Endothelial cell of umbilical vein (primary cell): ENCODE data around the gene PNMA8A. TPM values are rescaled to one million over a fixed set of nuclear protein-coding genes. Genes with fewer than 3 reads are reported as not detected.

ENCODE experiments used
- BruUV-seq: library from RNA; stranded (reverse); fragments of 400-500 nt; replicated peaks from 2 replicates; lab custom pipeline; 2021; lab: Mats Ljungman, UMichigan
- CTCF ChIA-PET: fragments of 300-600, 350-600 bp; sonication (Branson Sonifier 250); formaldehyde crosslinking; loops from one replicate; lab custom pipeline; 2021; ENCODE audit warnings: antibody characterized with exemption, inconsistent platforms; lab: Charles Lee
- POLR2A ChIA-PET: fragments of 300-600, 350-600 bp; sonication (Branson Sonifier 250); formaldehyde crosslinking; loops from one replicate; lab custom pipeline; 2021; ENCODE audit warnings: antibody characterized with exemption, inconsistent platforms; lab: Charles Lee
- DNase-seq: peaks from one replicate; pipeline ENCODE4 v3.0.0-alpha.2; 2011; ENCODE audit warnings: low read depth, low spot score
- FAIRE-seq: peaks from 2 replicates; lab custom pipeline; 2011; peaks lifted over from hg19 to GRCh38; lab: Jason Lieb, UNC
- H2AFZ ChIP-seq: 2 replicates; pipeline ENCODE4 v1.6.0; 2012; ENCODE audit warnings: low read depth, low read length, control low read depth, inconsistent platforms
- H3K27ac ChIP-seq: 2 replicates; pipeline ENCODE4 v1.5.1; 2011; ENCODE audit warnings: low read depth, mild to moderate bottlenecking, control low read depth, low read length, moderate library complexity; ENCODE audit not compliant: insufficient read depth
- H3K27me3 ChIP-seq, 2 experiments: 2 replicates each; pipeline versions ENCODE4 v1.6.0 to v1.6.1; 2011; ENCODE audit warnings: low read length in 2 of 2, mixed read lengths in 1 of 2; ENCODE audit not compliant: control insufficient read depth in 2 of 2, insufficient read depth in 2 of 2
- H3K36me3 ChIP-seq, 2 experiments: 2 replicates in 1 of 2; 3 replicates in 1 of 2; pipeline ENCODE4 v1.5.1; 2011; ENCODE audit warnings: low read length in 2 of 2, mild to moderate bottlenecking in 1 of 2, moderate library complexity in 1 of 2; ENCODE audit not compliant: control insufficient read depth in 2 of 2, insufficient read depth in 2 of 2; ENCODE audit errors: extremely low read depth in 1 of 2
- H3K4me1 ChIP-seq: 3 replicates; pipeline ENCODE4 v1.5.1; 2011; ENCODE audit warnings: mild to moderate bottlenecking, low read length; ENCODE audit not compliant: control insufficient read depth, insufficient read depth; ENCODE audit errors: extremely low read depth
- H3K4me2 ChIP-seq: 2 replicates; pipeline ENCODE4 v1.6.1; 2011; ENCODE audit warnings: low read length, control low read depth, mixed read lengths; ENCODE audit not compliant: insufficient read depth
- H3K4me3 ChIP-seq, 3 experiments: fragments of 200-600 bp in 1 of 3; sonication (generic), shearing (Covaris generic) in 1 of 3; replicated peaks in 1 of 3; 2 replicates each; pipeline ENCODE4 v1.5.1; 2011 to 2016; ENCODE audit warnings: control low read depth in 3 of 3, low read length in 3 of 3, mild to moderate bottlenecking in 2 of 3, inconsistent platforms in 1 of 3, low read depth in 1 of 3, moderate library complexity in 1 of 3; ENCODE audit not compliant: insufficient read depth in 1 of 3
- H3K79me2 ChIP-seq: 2 replicates; pipeline ENCODE4 v1.6.0; 2012; ENCODE audit warnings: low read length, inconsistent platforms; ENCODE audit not compliant: control insufficient read depth, insufficient read depth
- H3K9ac ChIP-seq: replicated peaks from 2 replicates; pipeline ENCODE3; 2011; ENCODE audit warnings: low read length, control low read depth; ENCODE audit not compliant: insufficient read depth; ENCODE audit errors: extremely low read depth
- H3K9me1 ChIP-seq: replicated peaks from 3 replicates; pipeline ENCODE4 v1.6.0; 2011; ENCODE audit warnings: mild to moderate bottlenecking, low read length; ENCODE audit not compliant: control insufficient read depth, insufficient read depth; ENCODE audit errors: extremely low read depth
- H3K9me3 ChIP-seq: replicated peaks from 2 replicates; pipeline ENCODE4 v1.5.1; 2012; ENCODE audit warnings: low read length, inconsistent platforms; ENCODE audit not compliant: control insufficient read depth, insufficient read depth
- H4K20me1 ChIP-seq: replicated peaks from 2 replicates; pipeline ENCODE3; 2011; ENCODE audit warnings: mild to moderate bottlenecking, low read length; ENCODE audit not compliant: control insufficient read depth, insufficient read depth; ENCODE audit errors: extremely low read depth
- EZH2 ChIP-seq: IDR thresholded peaks from 2 replicates; pipeline ENCODE4 v1.6.1; 2012; ENCODE audit warnings: borderline replicate concordance, low read depth, mild to moderate bottlenecking, moderate library complexity, low read length, inconsistent platforms; ENCODE audit not compliant: severe bottlenecking
- FOS ChIP-seq: IDR thresholded peaks from 2 replicates; pipeline ENCODE4 v1.6.1; 2011; ENCODE audit warnings: mild to moderate bottlenecking, low read length, moderate library complexity, borderline replicate concordance; ENCODE audit not compliant: insufficient read depth
- GATA2 ChIP-seq: IDR thresholded peaks from 2 replicates; pipeline ENCODE4 v1.7.0; 2011; ENCODE audit warnings: low read depth, mild to moderate bottlenecking, moderate library complexity, mixed read lengths, low read length; ENCODE audit not compliant: insufficient read length, insufficient read depth
- JUN ChIP-seq: IDR thresholded peaks from 2 replicates; pipeline ENCODE4 v1.6.1; 2011; ENCODE audit warnings: borderline replicate concordance, low read depth; ENCODE audit not compliant: insufficient read length, insufficient read depth
- MYC ChIP-seq: IDR thresholded peaks from one replicate; pipeline ENCODE4 v1.6.1; 2011; ENCODE audit warnings: mild to moderate bottlenecking, low read depth, low read length
- POLR2A ChIP-seq: IDR thresholded peaks from 2 replicates; pipeline ENCODE4 v1.6.1; 2012; ENCODE audit warnings: low read depth, mild to moderate bottlenecking, control low read depth, low read length
- POLR2AphosphoS5 ChIP-seq: IDR thresholded peaks from 2 replicates; pipeline ENCODE4 v1.6.1; 2012; ENCODE audit warnings: low read depth, mild to moderate bottlenecking, control low read depth, low read length, moderate library complexity; ENCODE audit not compliant: insufficient read depth
- dilution Hi-C: fragments of 300-500 bp; cut with MboI; formaldehyde crosslinking; loops from one replicate; pipeline ENCODE4 v1.15.0; 2019; ENCODE audit warnings: low sequenced_read_pairs; ENCODE audit not compliant: extremely low pct_ligation_motif_present
- intact Hi-C: fragments of 100-400 bp; cut with micrococcal nuclease; formaldehyde crosslinking; loops from one replicate; pipeline ENCODE4 v1.10.0; 2022
- polyA plus RNA-seq, 4 experiments: library from polyadenylated mRNA; depleted of rRNA in 3 of 4; stranded (reverse) in 3 of 4; unstranded in 1 of 4; fragments of >200 nt; gene quantifications; 2 replicates each; pipeline versions ENCODE4 v1.2.1 to v1.2.3, GENCODE V29; 2011 to 2012; ENCODE audit warnings: missing spikeins in 1 of 4
- total RNA-seq: library from RNA; stranded (reverse); gene quantifications from 2 replicates; pipeline ENCODE4 v1.2.3, GENCODE V29; 2021
- TF ChIP-seq, protein P1 (sequence below), 2 donors: IDR thresholded peaks; 1 replicate in 1 of 2; 2 replicates in 1 of 2; pipeline ENCODE4 v1.5.1; 2011; ENCODE audit warnings: low read length in 2 of 2, mild to moderate bottlenecking in 2 of 2, moderate library complexity in 2 of 2, control low read depth in 1 of 2, inconsistent platforms in 1 of 2, low read depth in 1 of 2; ENCODE audit not compliant: insufficient read depth in 1 of 2; ENCODE audit errors: extremely low read depth in 1 of 2
- TF ChIP-seq, protein P2 (sequence below): IDR thresholded peaks from 2 replicates; pipeline ENCODE4 v1.6.1; 2011; ENCODE audit not compliant: insufficient read depth, insufficient read length

PNMA8A gene
- total and polyA plus RNA-seq, 2 donors (not counting 3 experiments of a cell fraction or from before 2014, with no cell fraction given): 0.25 to 0.27 TPM

DNA sequence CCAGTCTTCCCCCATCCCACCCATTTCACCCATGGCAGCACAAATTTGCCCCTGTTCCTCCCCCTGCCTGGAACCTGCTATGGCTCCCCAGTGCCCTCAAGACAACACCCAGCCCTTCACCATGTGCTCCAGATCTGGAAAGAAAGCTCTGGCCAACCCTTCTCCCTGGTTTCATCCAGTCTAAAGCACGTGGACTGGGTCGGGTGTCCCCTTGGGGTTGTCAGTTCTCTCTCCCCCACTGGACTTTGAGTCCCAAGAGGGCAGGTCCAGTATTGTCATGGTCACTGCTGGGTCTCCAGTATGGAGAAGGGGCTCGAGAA is 43.9 kb upstream of the PNMA8A start:
- H3K4me2 ChIP-seq: no peak overlapping the region
- intact Hi-C loops (no loop called here), dilution Hi-C loops (no loop called here)
- no peak overlapping the region for H3K27ac ChIP-seq
- no peak overlapping the region for H3K9ac ChIP-seq
- DNase-seq (no peak), FAIRE-seq (no peak)
- H3K79me2 ChIP-seq: no peaks in the 10 kb centered on the region
- H3K27me3 ChIP-seq: no peaks in the 10 kb centered on the region
- no peaks in the 10 kb centered on the region for H3K36me3 ChIP-seq
- ChIA-PET CTCF (interaction anchor here (0.7 to 6.5 kb wide), 16 partner anchors 10 to 426 kb away, joined by 3 to 72 read pairs (median 4); no protein-coding TSS in a partner anchor), POLR2A (no interaction called here)
- H3K9me3 ChIP-seq: no peaks in the 10 kb centered on the region
- H3K4me3 ChIP-seq: no peak overlapping the region
- no peak overlapping the region for H2AFZ ChIP-seq
- H3K9me1 ChIP-seq: no peaks in the 10 kb centered on the region
- no TSS peak for BruUV-seq
- no peaks in the 10 kb centered on the region for H4K20me1 ChIP-seq
- TF ChIP-seq MYC: no peak
- TF ChIP-seq, protein P1, sequence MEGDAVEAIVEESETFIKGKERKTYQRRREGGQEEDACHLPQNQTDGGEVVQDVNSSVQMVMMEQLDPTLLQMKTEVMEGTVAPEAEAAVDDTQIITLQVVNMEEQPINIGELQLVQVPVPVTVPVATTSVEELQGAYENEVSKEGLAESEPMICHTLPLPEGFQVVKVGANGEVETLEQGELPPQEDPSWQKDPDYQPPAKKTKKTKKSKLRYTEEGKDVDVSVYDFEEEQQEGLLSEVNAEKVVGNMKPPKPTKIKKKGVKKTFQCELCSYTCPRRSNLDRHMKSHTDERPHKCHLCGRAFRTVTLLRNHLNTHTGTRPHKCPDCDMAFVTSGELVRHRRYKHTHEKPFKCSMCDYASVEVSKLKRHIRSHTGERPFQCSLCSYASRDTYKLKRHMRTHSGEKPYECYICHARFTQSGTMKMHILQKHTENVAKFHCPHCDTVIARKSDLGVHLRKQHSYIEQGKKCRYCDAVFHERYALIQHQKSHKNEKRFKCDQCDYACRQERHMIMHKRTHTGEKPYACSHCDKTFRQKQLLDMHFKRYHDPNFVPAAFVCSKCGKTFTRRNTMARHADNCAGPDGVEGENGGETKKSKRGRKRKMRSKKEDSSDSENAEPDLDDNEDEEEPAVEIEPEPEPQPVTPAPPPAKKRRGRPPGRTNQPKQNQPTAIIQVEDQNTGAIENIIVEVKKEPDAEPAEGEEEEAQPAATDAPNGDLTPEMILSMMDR (IDR thresholded peaks at IDR 0.05; ENCODE audit: extremely low read depth in 1 of 2, insufficient read depth in 1 of 2, low read depth in 1 of 2, low read length in 2 of 2): no peak
- TF ChIP-seq EZH2: no peak
- TF ChIP-seq FOS: no peak
- TF ChIP-seq GATA2: no peak
- no peak for TF ChIP-seq POLR2A
- TF ChIP-seq JUN: no peak
- TF ChIP-seq, protein P2, sequence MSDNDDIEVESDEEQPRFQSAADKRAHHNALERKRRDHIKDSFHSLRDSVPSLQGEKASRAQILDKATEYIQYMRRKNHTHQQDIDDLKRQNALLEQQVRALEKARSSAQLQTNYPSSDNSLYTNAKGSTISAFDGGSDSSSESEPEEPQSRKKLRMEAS: no peak
- TF ChIP-seq POLR2AphosphoS5: no peak
- no peaks in the 10 kb centered on the region for H3K4me1 ChIP-seq
